ENCODE data around the gene AIFM3. TPM values are rescaled to one million over a fixed set of nuclear protein-coding genes. Genes with fewer than 3 reads are reported as not detected.

AIFM3 gene
- total and polyA plus RNA-seq, 12 donors, result 0.24 to 1.5 (median 0.50) TPM; not detected in 1

DNA sequence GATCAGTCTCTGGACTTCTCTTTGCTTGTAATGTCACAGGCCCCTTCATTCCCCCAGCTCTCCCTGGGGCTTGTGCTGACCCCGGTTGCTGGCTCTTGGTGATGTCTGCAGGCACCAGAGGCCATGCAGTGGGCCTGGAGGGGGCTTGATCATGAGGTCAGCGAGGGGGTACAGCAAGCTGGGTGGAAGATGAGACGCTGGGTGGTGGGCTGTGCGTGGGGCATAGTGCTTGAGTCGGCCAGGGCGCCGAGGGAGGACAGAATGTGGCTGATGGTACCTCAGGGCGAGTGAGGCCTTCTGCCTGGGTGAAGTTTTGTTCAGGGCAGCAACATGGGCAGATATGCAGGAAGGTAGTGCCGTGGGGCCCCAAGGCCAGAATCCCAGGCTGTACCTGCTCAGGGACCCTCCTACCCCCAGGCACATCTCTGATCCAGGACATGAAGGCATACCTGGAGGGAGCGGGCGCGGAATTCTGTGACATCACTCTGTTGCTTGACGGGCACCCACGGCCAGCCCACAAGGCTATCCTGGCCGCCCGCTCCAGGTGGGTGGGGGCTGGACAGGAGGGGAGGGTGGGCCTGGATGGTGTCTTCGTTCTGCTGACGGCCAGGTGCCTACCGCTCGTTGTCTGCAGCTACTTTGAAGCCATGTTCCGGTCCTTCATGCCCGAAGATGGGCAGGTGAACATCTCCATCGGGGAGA lies 28.4 kb downstream of the AIFM3 start:
- H3K9me3 ChIP-seq, result no peaks in the 10 kb centered on the region
- ATAC-seq (no peak), DNase-seq (no peak)
- intact Hi-C loops (cut with DNase I), result no loop called here
- H3K27ac ChIP-seq, result no peak overlapping the region
- TF ChIP-seq, protein P1, sequence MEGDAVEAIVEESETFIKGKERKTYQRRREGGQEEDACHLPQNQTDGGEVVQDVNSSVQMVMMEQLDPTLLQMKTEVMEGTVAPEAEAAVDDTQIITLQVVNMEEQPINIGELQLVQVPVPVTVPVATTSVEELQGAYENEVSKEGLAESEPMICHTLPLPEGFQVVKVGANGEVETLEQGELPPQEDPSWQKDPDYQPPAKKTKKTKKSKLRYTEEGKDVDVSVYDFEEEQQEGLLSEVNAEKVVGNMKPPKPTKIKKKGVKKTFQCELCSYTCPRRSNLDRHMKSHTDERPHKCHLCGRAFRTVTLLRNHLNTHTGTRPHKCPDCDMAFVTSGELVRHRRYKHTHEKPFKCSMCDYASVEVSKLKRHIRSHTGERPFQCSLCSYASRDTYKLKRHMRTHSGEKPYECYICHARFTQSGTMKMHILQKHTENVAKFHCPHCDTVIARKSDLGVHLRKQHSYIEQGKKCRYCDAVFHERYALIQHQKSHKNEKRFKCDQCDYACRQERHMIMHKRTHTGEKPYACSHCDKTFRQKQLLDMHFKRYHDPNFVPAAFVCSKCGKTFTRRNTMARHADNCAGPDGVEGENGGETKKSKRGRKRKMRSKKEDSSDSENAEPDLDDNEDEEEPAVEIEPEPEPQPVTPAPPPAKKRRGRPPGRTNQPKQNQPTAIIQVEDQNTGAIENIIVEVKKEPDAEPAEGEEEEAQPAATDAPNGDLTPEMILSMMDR (IDR thresholded peaks at IDR 0.05), result no peak
- 91 to 94% methylated on average over 23 of the region's 23 CpGs for WGBS, 2 donors
- no peaks in the 10 kb centered on the region for H3K27me3 ChIP-seq
- peaks cover 1 to 14% (median 11%) of the 10 kb centered on the region in 9 donors for H3K4me1 ChIP-seq
- no peak overlapping the region for H3K4me3 ChIP-seq
- peaks cover 0 to 100% (median 42%) of the 10 kb centered on the region in 9 donors for H3K36me3 ChIP-seq

DNA sequence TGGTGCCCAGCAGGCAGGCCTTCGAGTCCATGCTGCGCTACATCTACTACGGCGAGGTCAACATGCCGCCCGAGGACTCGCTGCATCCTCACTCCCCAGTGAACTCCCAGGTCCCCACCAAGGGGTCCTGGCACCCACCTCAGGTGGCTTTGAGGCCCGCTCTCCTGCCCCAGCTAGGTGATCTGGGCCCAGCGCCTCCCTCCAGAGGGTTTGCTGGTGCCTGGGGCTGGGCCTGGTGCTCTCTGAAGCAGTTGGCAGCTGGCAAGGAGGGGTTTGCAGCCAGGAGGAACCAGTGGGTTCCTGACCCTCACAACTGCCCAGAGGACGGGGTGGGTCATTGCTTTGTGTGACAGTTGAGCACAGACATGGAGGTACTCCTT lies 29.0 kb downstream of the AIFM3 start:
- intact Hi-C loops (cut with DNase I), result no loop called here
- H3K27me3 ChIP-seq, result no peaks in the 10 kb centered on the region
- ATAC-seq (no peak), DNase-seq (no peak)
- H3K9me3 ChIP-seq, result no peaks in the 10 kb centered on the region
- H3K27ac ChIP-seq, result no peak overlapping the region
- H3K4me3 ChIP-seq, result no peak overlapping the region
- WGBS, 2 donors, result 94% methylated on average over 10 of the region's 10 CpGs
- TF ChIP-seq, protein P1 (IDR thresholded peaks at IDR 0.05), result no peak
- H3K4me1 ChIP-seq, result peaks cover 7 to 19% (median 16%) of the 10 kb centered on the region in 9 donors
- peaks cover 0 to 95% (median 42%) of the 10 kb centered on the region in 9 donors for H3K36me3 ChIP-seq

DNA sequence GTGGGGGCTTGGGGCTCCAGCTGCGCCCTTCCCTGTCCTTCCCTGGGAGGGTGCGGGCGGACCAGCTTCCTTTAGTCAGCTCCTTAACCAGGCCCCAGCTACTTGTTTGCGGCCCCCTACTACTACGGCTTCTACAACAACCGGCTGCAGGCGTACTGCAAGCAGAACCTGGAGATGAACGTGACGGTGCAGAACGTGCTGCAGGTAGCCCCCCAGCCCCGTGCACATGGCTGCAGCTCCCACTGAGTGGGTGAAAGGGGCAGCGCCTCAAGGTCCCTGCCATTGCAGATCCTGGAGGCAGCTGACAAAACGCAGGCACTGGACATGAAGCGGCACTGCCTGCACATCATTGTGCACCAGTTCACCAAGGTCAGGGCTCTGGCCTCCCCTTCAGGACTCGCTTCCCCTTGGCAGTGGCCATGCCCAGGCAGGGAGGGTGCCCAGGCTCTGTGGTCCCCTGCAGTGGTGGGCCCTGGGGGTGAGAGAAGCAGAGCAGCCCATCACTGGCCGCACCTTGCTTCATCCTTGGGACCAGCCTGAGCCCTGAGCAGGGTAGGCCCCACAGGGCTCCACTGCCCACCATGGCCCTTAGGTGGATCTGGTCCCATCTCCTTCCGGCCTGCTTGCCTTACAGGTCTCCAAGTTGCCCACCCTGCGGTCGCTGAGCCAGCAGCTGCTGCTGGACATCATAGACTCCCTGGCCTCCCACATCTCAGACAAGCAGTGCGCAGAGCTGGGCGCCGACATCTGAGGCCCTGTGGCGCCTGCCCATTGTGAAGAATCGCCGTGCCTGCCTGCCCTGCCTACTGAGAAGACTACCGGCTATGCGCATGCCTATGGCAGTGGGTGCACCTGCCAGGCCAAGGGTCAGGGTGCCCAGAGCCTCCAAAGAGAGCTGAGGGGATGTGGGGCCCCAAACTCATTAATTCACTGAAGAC lies 29.8 kb downstream of the AIFM3 start:
- Histone ChIP-seq H3K27ac (no peak overlapping the region), H3K9me3 (no peaks in the 10 kb centered on the region), H3K4me3 (no peak overlapping the region), H3K4me1 (peaks cover 11 to 23% (median 20%) of the 10 kb centered on the region in 9 donors), H3K27me3 (no peaks in the 10 kb centered on the region), H3K36me3 (peaks cover 0 to 86% (median 38%) of the 10 kb centered on the region in 9 donors)
- TF ChIP-seq, protein P1 (IDR thresholded peaks at IDR 0.05), result no peak
- ATAC-seq (no peak), DNase-seq (no peak)
- WGBS, 2 donors, result 89 to 91% methylated on average over 27 of the region's 27 CpGs
- intact Hi-C loops (cut with DNase I), result no loop called here

DNA sequence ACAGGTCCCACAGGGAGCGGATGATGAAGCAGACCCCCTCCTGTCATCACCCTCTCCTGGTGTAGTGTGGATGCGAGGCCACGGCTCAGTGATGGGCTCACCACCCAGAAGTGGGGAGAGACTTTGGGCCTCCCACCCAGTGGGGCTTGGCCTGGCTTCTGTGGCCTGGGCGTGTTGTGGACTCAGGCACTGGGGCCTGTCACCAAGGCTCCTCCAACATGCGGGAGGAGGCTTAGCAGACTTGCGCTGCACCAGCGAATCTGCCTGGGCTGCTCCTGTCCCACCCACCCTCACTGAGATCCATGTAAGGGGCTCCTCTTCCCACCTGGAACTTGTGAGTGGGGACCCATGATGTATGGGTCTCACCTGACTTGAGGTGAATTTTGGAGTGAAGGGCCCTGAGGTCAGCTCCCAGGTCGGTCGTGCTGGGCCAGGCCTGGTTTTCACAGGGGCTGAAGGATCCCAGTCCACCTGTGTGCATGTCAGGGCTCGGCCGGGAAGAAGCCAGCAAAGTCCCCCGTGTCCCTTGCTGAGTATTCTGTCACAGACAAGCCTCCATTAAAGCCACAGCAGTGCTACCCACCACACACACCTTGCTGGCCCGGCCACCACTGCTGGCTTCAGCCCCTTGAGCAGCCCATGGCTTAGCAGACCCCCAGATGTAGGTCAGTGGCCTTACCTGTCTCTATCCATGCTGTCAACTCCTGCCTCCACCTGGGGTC lies 30.6 kb downstream of the AIFM3 start:
- ATAC-seq (no peak), DNase-seq (no peak)
- Histone ChIP-seq H3K4me3 (no peak overlapping the region), H3K36me3 (peaks cover 0 to 78% (median 31%) of the 10 kb centered on the region in 9 donors), H3K9me3 (no peaks in the 10 kb centered on the region), H3K27ac (no peak overlapping the region), H3K4me1 (peaks cover 12 to 24% (median 21%) of the 10 kb centered on the region in 9 donors), H3K27me3 (no peaks in the 10 kb centered on the region)
- WGBS, 2 donors, result 77 to 78% methylated on average over 13 of the region's 13 CpGs
- TF ChIP-seq, protein P1 (IDR thresholded peaks at IDR 0.05), result no peak
- intact Hi-C loops (cut with DNase I), result no loop called here

Measured in heart right ventricle (tissue), 16 donors.